ENCODE data around the gene C4BPA.

- TF ChIP-seq CTCF (IDR thresholded peaks at IDR 0.05 in 8 of 11, conservative IDR thresholded peaks at IDR 0.05 in 3 of 11) (no peak), POLR2A (IDR thresholded peaks at IDR 0.05) (no peak)
Observed at GRCh38 chr1:207069858-207070506, 34.1 kb upstream of the C4BPA start.
